Measurements from ENCODE around the gene KLHL40. TPM values are rescaled to one million over a fixed set of nuclear protein-coding genes. Genes with fewer than 3 reads are reported as not detected.

Gene KLHL40
- total RNA-seq, 1 donor from 2014 or later, result not detected

GRCh38 chr3:42734263-42734860 is 49.0 kb downstream of the KLHL40 start:
- no peak for DNase-seq (ENCODE audit: extremely low read depth, low read depth, low spot score)

DNA sequence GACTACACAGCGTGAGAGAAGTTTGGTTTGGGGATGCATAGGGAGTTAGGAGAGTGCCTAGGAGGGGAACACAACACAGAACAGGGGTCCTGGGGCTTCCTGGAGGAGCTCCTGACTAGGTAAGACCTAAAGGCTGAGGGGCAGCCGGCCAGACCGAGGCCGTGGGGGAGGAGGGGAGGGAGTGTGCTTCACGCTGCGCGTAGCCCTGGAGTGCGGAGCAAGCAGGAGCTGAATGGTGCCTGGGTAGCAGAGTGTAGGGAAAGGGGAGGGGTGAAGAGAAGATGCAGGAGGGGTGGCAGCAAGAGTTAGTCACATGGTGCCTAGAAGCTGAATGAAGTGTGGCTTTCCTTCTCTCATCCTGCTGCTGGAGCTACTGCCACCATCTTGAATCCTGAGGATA is 49.7 kb downstream of the KLHL40 start:
- no peak for DNase-seq (ENCODE audit: extremely low read depth, low read depth, low spot score)

DNA sequence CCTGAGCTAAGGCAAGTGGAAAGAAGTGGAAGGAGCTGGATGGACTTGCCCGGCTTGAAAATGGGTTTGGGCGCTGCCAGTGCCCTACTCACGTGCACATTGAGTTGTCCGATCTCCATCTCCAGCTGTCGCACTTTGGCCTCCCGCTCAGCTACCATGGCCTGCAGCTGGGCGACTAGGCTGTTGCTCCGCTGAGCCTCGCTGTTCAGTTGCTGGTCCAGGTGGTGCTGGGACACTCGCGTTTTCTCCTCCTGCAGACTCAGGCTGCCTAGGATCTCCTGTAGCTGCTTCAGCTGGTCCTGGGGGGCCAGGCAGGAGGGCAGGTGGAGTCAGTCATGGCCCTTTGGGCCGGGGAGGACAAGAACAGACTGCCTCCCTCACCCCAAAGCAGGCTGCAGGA is 50.3 kb downstream of the KLHL40 start:
- no peak for DNase-seq (ENCODE audit: extremely low read depth, low read depth, low spot score)

- DNase-seq (ENCODE audit: extremely low read depth, low read depth, low spot score), result no peak
Measured at GRCh38 chr3:42736081-42736480, 50.7 kb downstream of the KLHL40 start.

- no peak for DNase-seq (ENCODE audit: extremely low read depth, low read depth, low spot score)
Measured at GRCh38 chr3:42736531-42736930, 51.2 kb downstream of the KLHL40 start.

DNA sequence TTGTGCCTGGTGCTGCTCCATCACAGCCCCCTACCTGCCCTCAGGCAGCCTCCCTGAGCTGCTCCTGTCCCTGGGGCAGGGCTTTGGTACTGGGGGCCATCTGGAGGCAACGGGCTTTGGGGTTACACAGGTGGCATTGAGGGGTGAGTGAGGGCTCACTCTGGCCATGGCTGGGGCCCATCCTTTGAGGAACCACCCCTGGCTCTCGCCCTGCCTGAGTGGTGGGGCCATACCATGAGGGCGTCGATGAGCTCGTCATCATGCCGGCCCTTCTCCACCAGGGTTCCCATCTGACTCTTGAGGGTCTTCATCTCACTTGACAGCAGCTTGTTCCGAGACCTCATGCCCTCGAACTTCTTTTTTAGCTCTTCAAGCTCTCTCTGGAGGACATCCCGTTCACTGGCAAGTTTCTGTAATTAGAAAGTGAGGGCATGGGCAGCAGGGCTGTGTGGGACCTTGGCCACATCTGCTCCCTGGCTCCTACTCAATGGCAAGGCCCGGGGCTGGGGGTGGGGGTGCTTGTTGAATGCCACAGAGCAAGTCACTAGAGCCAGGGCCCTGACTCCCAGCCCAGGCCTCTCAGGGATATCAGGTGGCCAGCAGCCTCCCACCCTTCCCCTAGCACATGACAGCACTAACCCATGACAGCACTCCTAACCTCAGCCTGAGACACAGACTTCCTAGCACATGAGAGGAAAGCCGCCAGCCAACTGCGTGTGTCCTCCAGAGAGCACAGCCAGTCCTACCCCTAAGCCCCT is 54.2 kb downstream of the KLHL40 start:
- no peak for DNase-seq (ENCODE audit: extremely low read depth, low read depth, low spot score)

DNA sequence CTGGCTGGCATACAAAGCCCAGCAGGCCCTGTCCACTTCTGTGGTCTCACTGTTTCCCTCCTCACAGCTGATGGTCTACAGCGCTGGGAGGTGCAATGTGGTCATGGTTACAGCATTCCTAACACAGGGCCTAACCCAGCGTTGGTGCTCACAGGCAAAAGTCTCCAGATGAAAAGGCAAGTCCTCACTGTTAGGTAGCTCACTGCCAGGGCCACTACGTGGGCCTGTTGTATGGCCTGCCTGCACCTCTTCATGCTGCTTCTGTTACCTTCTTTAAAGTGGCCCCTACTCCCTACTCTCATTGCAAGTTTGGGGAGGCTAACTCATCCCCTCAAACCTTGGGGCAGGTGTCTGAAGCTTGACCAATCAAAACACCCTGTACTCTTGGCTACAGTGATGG is 56.5 kb downstream of the KLHL40 start:
- no peak for DNase-seq (ENCODE audit: extremely low read depth, low read depth, low spot score)

Other genes with a start within 250 kb of the KLHL40 start
- 1.4 and 6.9 TPM in 2 replicates for gene VIPR1, start 182.9 kb upstream of the KLHL40 start, total RNA-seq
- 67.1 and 72.9 TPM in 2 replicates for gene SEC22C, start 103.6 kb upstream of the KLHL40 start, total RNA-seq
- gene SS18L2, start 94.7 kb upstream of the KLHL40 start, total RNA-seq, result 28.3 and 33.2 TPM in 2 replicates
- gene NKTR, start 84.9 kb upstream of the KLHL40 start, total RNA-seq, result 23.0 and 73.9 TPM in 2 replicates
- 19.1 and 24.3 TPM in 2 replicates for gene ZBTB47, start 31.8 kb upstream of the KLHL40 start, total RNA-seq
- gene HHATL, start 17.3 kb downstream of the KLHL40 start, total RNA-seq, result not detected in 2 replicates
- 0.47 and 1.5 TPM in 2 replicates for gene CCDC13, start 87.7 kb downstream of the KLHL40 start, total RNA-seq
- gene HIGD1A, start 119.0 kb downstream of the KLHL40 start, total RNA-seq, result 107 and 118 TPM in 2 replicates
- 0.41 TPM in 1 of 2 replicates, not detected in the other for gene ACKR2, start 123.9 kb downstream of the KLHL40 start, total RNA-seq
- gene CYP8B1, start 190.3 kb downstream of the KLHL40 start, total RNA-seq, result not detected in 2 replicates
- 0.63 and 1.5 TPM in 2 replicates for gene ZNF662, start 220.6 kb downstream of the KLHL40 start, total RNA-seq

All from glomerular endothelial cell (primary cell).